HFFc6 (cell line): ENCODE results near the gene SMYD3. TPM values are rescaled to one million over a fixed set of nuclear protein-coding genes. Genes with fewer than 3 reads are reported as not detected.

Source experiments
- DNase-seq: peaks from one replicate; pipeline ENCODE4 v3.0.0-alpha.2; 2018
- H3K27ac Mint-ChIP-seq: 2 replicates; pipeline ENCODE4 v1.8.0; 2020; ENCODE audit warnings: mild to moderate bottlenecking, mixed read lengths
- H3K27me3 Mint-ChIP-seq: 2 replicates; pipeline ENCODE4 v1.8.0; 2021; ENCODE audit warnings: mild to moderate bottlenecking, moderate library complexity, mixed read lengths; ENCODE audit not compliant: insufficient read depth
- H3K36me3 Mint-ChIP-seq: 2 replicates; pipeline ENCODE4 v1.8.0; 2021; ENCODE audit warnings: low read depth, mixed read lengths
- H3K4me1 Mint-ChIP-seq: 2 replicates; pipeline ENCODE4 v1.8.0; 2020; ENCODE audit warnings: low read depth, mixed read lengths
- H3K4me3 Mint-ChIP-seq: 2 replicates; pipeline ENCODE4 v1.8.0; 2020; ENCODE audit warnings: mild to moderate bottlenecking, moderate library complexity, mixed read lengths
- H3K9me3 Mint-ChIP-seq: 2 replicates; pipeline ENCODE4 v1.8.0; 2020; ENCODE audit warnings: mild to moderate bottlenecking, mixed read lengths
- long read RNA-seq: library from polyadenylated mRNA; unstranded; transcript quantifications from one replicate; pipeline ENCODE4 v2.0.0, GENCODE V29; 2019
- total RNA-seq, 6 experiments: library from RNA; stranded (reverse); fragmentation: NEBNext Ultra II Directional; extraction: Animal tissue kit (Norgen Biotek cat#: 25700); gene quantifications; 2 replicates in 1 of 6; 3 replicates in 5 of 6; pipeline ENCODE4 v1.2.3, GENCODE V29; 2021
- TF ChIP-seq, protein P1 (sequence below): fragments of 200-600 bp; sonication (generic); IDR thresholded peaks from 2 replicates; pipeline ENCODE4 v1.5.0; 2021; ENCODE audit warnings: antibody characterized with exemption, mild to moderate bottlenecking

SMYD3 gene
- total RNA-seq: 10 to 100 TPM; 28.4 to 37.9 (median 31.2) TPM
- long read RNA-seq, partial matches to known transcripts: 0 of 14 reads
- long read RNA-seq, other reads (novel, unspliced or antisense): 13 of 14 reads

GRCh38 chr1:246506674-246507481 lies at the start of gene SMYD3:
TSS of gene SMYD3 (minus strand) at chr1:246507279.
- Mint-ChIP-seq H3K36me3 (peaks cover 16% of the 10 kb centered on the region), H3K4me3 (peak within 1 kb of the TSS; percentile 93), H3K4me1 (peaks cover 51% of the 10 kb centered on the region), H3K27me3 (peaks cover 2% of the 10 kb centered on the region; the same call in 1 of the 2 replicates), H3K27ac (peak within 1 kb of the TSS; percentile 58), H3K9me3 (no peaks in the 10 kb centered on the region)
- TF ChIP-seq, protein P1, sequence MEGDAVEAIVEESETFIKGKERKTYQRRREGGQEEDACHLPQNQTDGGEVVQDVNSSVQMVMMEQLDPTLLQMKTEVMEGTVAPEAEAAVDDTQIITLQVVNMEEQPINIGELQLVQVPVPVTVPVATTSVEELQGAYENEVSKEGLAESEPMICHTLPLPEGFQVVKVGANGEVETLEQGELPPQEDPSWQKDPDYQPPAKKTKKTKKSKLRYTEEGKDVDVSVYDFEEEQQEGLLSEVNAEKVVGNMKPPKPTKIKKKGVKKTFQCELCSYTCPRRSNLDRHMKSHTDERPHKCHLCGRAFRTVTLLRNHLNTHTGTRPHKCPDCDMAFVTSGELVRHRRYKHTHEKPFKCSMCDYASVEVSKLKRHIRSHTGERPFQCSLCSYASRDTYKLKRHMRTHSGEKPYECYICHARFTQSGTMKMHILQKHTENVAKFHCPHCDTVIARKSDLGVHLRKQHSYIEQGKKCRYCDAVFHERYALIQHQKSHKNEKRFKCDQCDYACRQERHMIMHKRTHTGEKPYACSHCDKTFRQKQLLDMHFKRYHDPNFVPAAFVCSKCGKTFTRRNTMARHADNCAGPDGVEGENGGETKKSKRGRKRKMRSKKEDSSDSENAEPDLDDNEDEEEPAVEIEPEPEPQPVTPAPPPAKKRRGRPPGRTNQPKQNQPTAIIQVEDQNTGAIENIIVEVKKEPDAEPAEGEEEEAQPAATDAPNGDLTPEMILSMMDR: no peak; the same call in none of the 2 replicates
- peak; percentile 59 for DNase-seq

DNA sequence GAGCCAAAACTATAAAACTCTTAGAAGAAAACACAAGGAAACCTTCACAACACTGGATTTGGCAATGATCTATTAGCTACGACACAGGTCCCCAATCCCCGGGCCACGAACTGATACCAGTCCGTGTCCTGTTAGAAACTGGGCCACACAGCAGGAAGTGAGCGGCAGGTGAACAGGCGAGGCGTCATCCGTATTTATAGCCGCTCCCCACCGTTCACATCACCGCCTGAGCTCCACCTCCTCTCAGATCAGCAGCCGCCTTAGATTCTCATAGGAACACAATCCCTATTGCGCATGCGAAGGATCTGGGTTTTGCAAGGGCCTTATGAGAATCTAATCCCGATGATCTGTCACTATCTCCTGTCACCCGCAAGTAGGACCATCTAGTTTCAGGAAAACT lies 47.1 kb upstream of the SMYD3 start:
- H3K9me3 Mint-ChIP-seq: no peaks in the 10 kb centered on the region
- TF ChIP-seq, protein P1: no peak
- no peaks in the 10 kb centered on the region for H3K4me1 Mint-ChIP-seq
- H3K4me3 Mint-ChIP-seq: no peak overlapping the region
- H3K27me3 Mint-ChIP-seq: no peaks in the 10 kb centered on the region
- peaks cover 46% of the 10 kb centered on the region for H3K36me3 Mint-ChIP-seq
- H3K27ac Mint-ChIP-seq: no peak overlapping the region
- DNase-seq: no peak

DNA sequence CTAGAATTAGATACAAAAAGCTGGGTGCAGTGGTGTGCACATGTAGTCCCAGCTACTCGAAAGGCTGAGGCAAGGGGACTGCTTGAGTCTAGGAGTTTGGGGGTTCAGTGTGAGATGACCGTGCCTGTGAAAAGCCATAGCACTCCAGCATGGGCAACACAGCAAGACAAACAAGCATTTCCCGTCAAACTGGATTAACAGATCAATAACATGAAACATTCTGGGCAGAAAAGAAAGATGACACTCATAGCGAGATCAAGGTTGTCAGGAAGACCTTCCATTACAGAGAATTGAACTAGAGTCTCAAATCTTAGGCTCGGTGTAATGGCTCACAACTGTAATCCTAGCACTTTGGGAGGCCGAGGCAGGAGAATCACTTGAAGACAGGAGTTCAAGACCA lies 45.0 kb upstream of the SMYD3 start:
- no peaks in the 10 kb centered on the region for H3K4me1 Mint-ChIP-seq
- H3K4me3 Mint-ChIP-seq: no peak overlapping the region
- H3K27ac Mint-ChIP-seq: no peak overlapping the region
- TF ChIP-seq, protein P1: no peak
- no peaks in the 10 kb centered on the region for H3K27me3 Mint-ChIP-seq
- DNase-seq: no peak
- H3K36me3 Mint-ChIP-seq: peaks cover 45% of the 10 kb centered on the region
- no peaks in the 10 kb centered on the region for H3K9me3 Mint-ChIP-seq

- no peak overlapping the region for H3K4me3 Mint-ChIP-seq
- no peaks in the 10 kb centered on the region for H3K27me3 Mint-ChIP-seq
- TF ChIP-seq, protein P1: no peak
- peaks cover 38% of the 10 kb centered on the region for H3K36me3 Mint-ChIP-seq
- H3K27ac Mint-ChIP-seq: no peak overlapping the region
- H3K9me3 Mint-ChIP-seq: no peaks in the 10 kb centered on the region
- DNase-seq: no peak
- H3K4me1 Mint-ChIP-seq: no peaks in the 10 kb centered on the region
Measured at GRCh38 chr1:246550402-246550801, 43.3 kb upstream of the SMYD3 start.

GRCh38 chr1:246549665-246550064 lies 42.6 kb upstream of the SMYD3 start:
- H3K27ac Mint-ChIP-seq: no peak overlapping the region
- H3K4me3 Mint-ChIP-seq: no peak overlapping the region
- H3K4me1 Mint-ChIP-seq: no peaks in the 10 kb centered on the region
- no peak for DNase-seq
- H3K27me3 Mint-ChIP-seq: no peaks in the 10 kb centered on the region
- peaks cover 31% of the 10 kb centered on the region for H3K36me3 Mint-ChIP-seq
- TF ChIP-seq, protein P1: no peak
- no peaks in the 10 kb centered on the region for H3K9me3 Mint-ChIP-seq
